ENCODE measurements around the gene BTBD19. TPM values are rescaled to one million over a fixed set of nuclear protein-coding genes. Genes with fewer than 3 reads are reported as not detected.

BTBD19 gene
- total and polyA plus RNA-seq, 2 of the 8 experiments (the other 6 are each of a cell fraction or from before 2014, with no cell fraction given), result 1.1 TPM

GRCh38 chr1:44799770-44800584 lies 8.3 kb upstream of the BTBD19 start, which contains the start of gene PLK3 (continued):
- peak; percentile 88 for TF ChIP-seq E2F6 (IDR thresholded peaks at IDR 0.05)
- TF ChIP-seq ASH2L (IDR thresholded peaks at IDR 0.05; ENCODE audit: low read length), result no peak
- TF ChIP-seq POU5F1 (IDR thresholded peaks at IDR 0.05; ENCODE audit: low read depth, low read length), result no peak
- TF ChIP-seq RAD21 (IDR thresholded peaks at IDR 0.05 in 1 of 2, conservative IDR thresholded peaks at IDR 0.05 in 1 of 2; ENCODE audit: low read depth in 2 of 2, low read length in 2 of 2), result peak; percentile 71 to 79
- peak; percentile 38 to 89; a peak in 1 of 4 replicates for TF ChIP-seq SIN3A (conservative IDR thresholded peaks at IDR 0.05 in 1 of 2, IDR thresholded peaks at IDR 0.05 in 1 of 2; ENCODE audit: low read depth in 1 of 2, low read length in 2 of 2)
- TF ChIP-seq HDAC2 (IDR thresholded peaks at IDR 0.05; ENCODE audit: borderline replicate concordance in 1 of 2, low read depth in 2 of 2, low read length in 2 of 2), result no peak; a peak in 1 of 4 replicates
- TF ChIP-seq, protein P1, sequence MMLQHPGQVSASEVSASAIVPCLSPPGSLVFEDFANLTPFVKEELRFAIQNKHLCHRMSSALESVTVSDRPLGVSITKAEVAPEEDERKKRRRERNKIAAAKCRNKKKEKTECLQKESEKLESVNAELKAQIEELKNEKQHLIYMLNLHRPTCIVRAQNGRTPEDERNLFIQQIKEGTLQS (IDR thresholded peaks at IDR 0.05; ENCODE audit: insufficient read depth, low read depth, low read length), result no peak
- no peak for TF ChIP-seq JUN (IDR thresholded peaks at IDR 0.05; ENCODE audit: low read depth, low read length)
- no peak for TF ChIP-seq SIRT6 (IDR thresholded peaks at IDR 0.05; ENCODE audit: low read length)
- TF ChIP-seq YY1 (IDR thresholded peaks at IDR 0.05; ENCODE audit: low read depth, low read length), result peak; percentile 65; the same call in 1 of the 2 replicates
- TF ChIP-seq POLR2A (IDR thresholded peaks at IDR 0.05; ENCODE audit: control extremely low read depth in 1 of 2, low read depth in 2 of 2, low read length in 2 of 2), result peak in 1 of 2 experiments; percentile 98; a peak in 2 of 3 replicates
- peak; percentile 84 for TF ChIP-seq TAF7 (optimal IDR thresholded peaks at IDR 0.05; ENCODE audit: borderline replicate concordance, low read depth, low read length)
- TF ChIP-seq CEBPB (IDR thresholded peaks at IDR 0.05; ENCODE audit: low read depth, low read length), result peak; percentile 59; the same call in 1 of the 2 replicates
- no peak for TF ChIP-seq SAP30 (IDR thresholded peaks at IDR 0.05; ENCODE audit: insufficient read depth, insufficient replicate concordance, low read length)
- 0 out of 2 replicates have a peak, but pooled peaks have one; percentile 7 for TF ChIP-seq SRF (IDR thresholded peaks at IDR 0.05; ENCODE audit: low read depth, low read length)
- no peak for TF ChIP-seq SUZ12 (IDR thresholded peaks at IDR 0.05; ENCODE audit: low read length)
- TF ChIP-seq KDM5A (IDR thresholded peaks at IDR 0.05; ENCODE audit: low read length), result no peak
- 0 out of 2 replicates have a peak, but pooled peaks have one; percentile 57 for TF ChIP-seq GTF2F1 (IDR thresholded peaks at IDR 0.05; ENCODE audit: borderline replicate concordance, low read depth, low read length)
- no peak for TF ChIP-seq HDAC6 (IDR thresholded peaks at IDR 0.05; ENCODE audit: low read depth, low read length)
- TF ChIP-seq RBBP5 (IDR thresholded peaks at IDR 0.05; ENCODE audit: borderline replicate concordance, low read depth, low read length), result peak; percentile 45
- TF ChIP-seq TBP (IDR thresholded peaks at IDR 0.05; ENCODE audit: low read depth, low read length), result peak; percentile 60; the same call in 1 of the 2 replicates
- TF ChIP-seq EZH2 (IDR thresholded peaks at IDR 0.05; ENCODE audit: low read depth, low read length, severe bottlenecking), result no peak

Data from H1 (cell line).